MM.1S (cell line): ENCODE results near the gene CDC34.

Source experiments
- DNase-seq: peaks from one replicate; pipeline ENCODE4 v3.0.0-alpha.2; 2015
- H2AFZ ChIP-seq: fragments of 300-600 bp; sonication (generic); 2 replicates; pipeline ENCODE4 v1.6.0; 2016; ENCODE audit warnings: antibody characterized with exemption, low read length
- H3F3A ChIP-seq: fragments of 300-600 bp; sonication (generic); 2 replicates; pipeline ENCODE4 v1.6.1; 2016; ENCODE audit warnings: mild to moderate bottlenecking, antibody characterized with exemption, low read length, moderate library complexity, mixed read lengths; ENCODE audit not compliant: insufficient read depth
- H3K27ac ChIP-seq: fragments of 300-600 bp; sonication (generic); 2 replicates; pipeline ENCODE4 v1.5.1; 2016; ENCODE audit warnings: mild to moderate bottlenecking, low read length
- H3K27me3 ChIP-seq: fragments of 300-600 bp; sonication (generic); replicated peaks from 2 replicates; pipeline ENCODE4 v1.6.0; 2016; ENCODE audit warnings: low read length; ENCODE audit not compliant: insufficient read depth
- H3K36me3 ChIP-seq: fragments of 300-600 bp; sonication (generic); replicated peaks from 2 replicates; pipeline ENCODE4 v1.6.1; 2016; ENCODE audit warnings: mild to moderate bottlenecking, low read length, mixed read lengths; ENCODE audit not compliant: insufficient read depth
- H3K4me1 ChIP-seq: fragments of 300-600 bp; sonication (generic); 2 replicates; pipeline ENCODE4 v1.6.1; 2016; ENCODE audit warnings: low read length, mixed read lengths
- H3K4me2 ChIP-seq: fragments of 300-600 bp; sonication (generic); 2 replicates; pipeline ENCODE4 v1.6.0; 2016; ENCODE audit warnings: low read depth, low read length
- H3K4me3 ChIP-seq: fragments of 300-600 bp; sonication (generic); 2 replicates; pipeline ENCODE4 v1.5.1; 2016; ENCODE audit warnings: low read length, mixed read lengths
- H3K79me2 ChIP-seq: fragments of 300-600 bp; sonication (generic); 2 replicates; pipeline ENCODE4 v1.6.1; 2016; ENCODE audit warnings: mixed run types, low read length, mixed read lengths
- H3K9ac ChIP-seq: fragments of 300-600 bp; sonication (generic); 2 replicates; pipeline ENCODE4 v1.6.1; 2016; ENCODE audit warnings: low read length, mixed read lengths
- H3K9me2 ChIP-seq: fragments of 300-600 bp; sonication (generic); replicated peaks from 2 replicates; pipeline ENCODE4 v1.6.1; 2016; ENCODE audit warnings: mild to moderate bottlenecking, low read length, mixed read lengths; ENCODE audit not compliant: insufficient read depth
- H3K9me3 ChIP-seq: fragments of 300-600 bp; sonication (generic); replicated peaks from 2 replicates; pipeline ENCODE4 v1.6.1; 2016; ENCODE audit warnings: mild to moderate bottlenecking, low read length, mixed read lengths; ENCODE audit not compliant: insufficient read depth
- H4K20me1 ChIP-seq: fragments of 300-600 bp; sonication (generic); 2 replicates; pipeline ENCODE4 v1.6.1; 2016; ENCODE audit warnings: mild to moderate bottlenecking, low read length, moderate library complexity, mixed read lengths; ENCODE audit not compliant: insufficient read depth
- EZH2 ChIP-seq: fragments of 300-600 bp; sonication (generic); optimal IDR thresholded peaks from 2 replicates; pipeline ENCODE3; 2017; ENCODE audit warnings: low read depth, mild to moderate bottlenecking, antibody characterized with exemption, low read length, mixed read lengths
- EZH2phosphoT487 ChIP-seq: fragments of 300-600 bp; sonication (generic); IDR thresholded peaks from 2 replicates; pipeline ENCODE4 v1.6.1; 2018; ENCODE audit warnings: antibody characterized with exemption, low read length
- TF ChIP-seq, protein P1 (sequence below): fragments of 300-600 bp; sonication (generic); IDR thresholded peaks from 2 replicates; pipeline ENCODE4 v1.5.1; 2016; ENCODE audit warnings: antibody characterized with exemption, low read length, mixed read lengths

Gene CDC34

GRCh38 chr19:577439-578392, 46.2 kb downstream of the CDC34 start:
- Histone ChIP-seq H3K4me2 (no peak overlapping the region), H3K4me1 (peaks cover 8% of the 10 kb centered on the region; the same call in 1 of the 2 replicates), H2AFZ (no peak overlapping the region), H3K79me2 (peaks cover 77% of the 10 kb centered on the region), H3K9me3 (no peaks in the 10 kb centered on the region), H3K27me3 (no peaks in the 10 kb centered on the region), H3K27ac (no peak overlapping the region), H4K20me1 (peaks cover 27% of the 10 kb centered on the region), H3K9ac (no peak overlapping the region), H3F3A (no peaks in the 10 kb centered on the region), H3K4me3 (no peak overlapping the region), H3K9me2 (no peaks in the 10 kb centered on the region), H3K36me3 (peaks cover 4% of the 10 kb centered on the region; the same call in 1 of the 2 replicates)
- no peak for DNase-seq
- TF ChIP-seq, protein P1, sequence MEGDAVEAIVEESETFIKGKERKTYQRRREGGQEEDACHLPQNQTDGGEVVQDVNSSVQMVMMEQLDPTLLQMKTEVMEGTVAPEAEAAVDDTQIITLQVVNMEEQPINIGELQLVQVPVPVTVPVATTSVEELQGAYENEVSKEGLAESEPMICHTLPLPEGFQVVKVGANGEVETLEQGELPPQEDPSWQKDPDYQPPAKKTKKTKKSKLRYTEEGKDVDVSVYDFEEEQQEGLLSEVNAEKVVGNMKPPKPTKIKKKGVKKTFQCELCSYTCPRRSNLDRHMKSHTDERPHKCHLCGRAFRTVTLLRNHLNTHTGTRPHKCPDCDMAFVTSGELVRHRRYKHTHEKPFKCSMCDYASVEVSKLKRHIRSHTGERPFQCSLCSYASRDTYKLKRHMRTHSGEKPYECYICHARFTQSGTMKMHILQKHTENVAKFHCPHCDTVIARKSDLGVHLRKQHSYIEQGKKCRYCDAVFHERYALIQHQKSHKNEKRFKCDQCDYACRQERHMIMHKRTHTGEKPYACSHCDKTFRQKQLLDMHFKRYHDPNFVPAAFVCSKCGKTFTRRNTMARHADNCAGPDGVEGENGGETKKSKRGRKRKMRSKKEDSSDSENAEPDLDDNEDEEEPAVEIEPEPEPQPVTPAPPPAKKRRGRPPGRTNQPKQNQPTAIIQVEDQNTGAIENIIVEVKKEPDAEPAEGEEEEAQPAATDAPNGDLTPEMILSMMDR, result no peak
- no peak for TF ChIP-seq EZH2

GRCh38 chr19:579111-579841, 47.7 kb downstream of the CDC34 start:
- Histone ChIP-seq H3K79me2 (peaks cover 62% of the 10 kb centered on the region), H3K9ac (no peak overlapping the region), H3K4me2 (no peak overlapping the region)

DNA sequence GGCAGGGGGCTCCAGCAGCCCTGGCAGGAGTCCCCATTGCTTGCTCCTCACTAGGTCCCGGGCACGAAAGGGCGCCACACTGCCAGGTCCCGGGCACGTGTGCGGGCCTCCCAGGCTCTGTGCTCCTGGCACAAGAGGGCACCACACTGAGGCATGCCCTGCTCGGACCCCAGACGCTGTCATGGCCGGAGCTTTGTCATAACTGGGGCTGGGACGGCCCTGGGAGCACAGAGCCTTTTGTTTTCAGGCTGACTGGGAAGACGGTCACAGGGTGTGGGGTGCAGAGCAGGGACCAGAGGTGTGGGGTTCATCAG, 48.2 kb downstream of the CDC34 start:
- no peaks in the 10 kb centered on the region for H3K9me3 ChIP-seq
- no peaks in the 10 kb centered on the region for H3K9me2 ChIP-seq
- DNase-seq, result no peak
- H2AFZ ChIP-seq, result no peak overlapping the region
- no peaks in the 10 kb centered on the region for H3F3A ChIP-seq
- no peaks in the 10 kb centered on the region for H3K27me3 ChIP-seq
- TF ChIP-seq EZH2phosphoT487 (no peak), EZH2 (no peak)
- TF ChIP-seq, protein P1, result no peak
- H3K79me2 ChIP-seq, result peaks cover 56% of the 10 kb centered on the region
- H3K4me1 ChIP-seq, result no peaks in the 10 kb centered on the region
- H3K4me3 ChIP-seq, result no peak overlapping the region
- no peak overlapping the region for H3K4me2 ChIP-seq
- no peak overlapping the region for H3K27ac ChIP-seq
- H3K36me3 ChIP-seq, result peaks cover 4% of the 10 kb centered on the region; the same call in 1 of the 2 replicates
- H4K20me1 ChIP-seq, result peaks cover 24% of the 10 kb centered on the region
- no peak overlapping the region for H3K9ac ChIP-seq

More at GRCh38 chr19:579111-579841, 47.7 kb downstream of the CDC34 start:
- Histone ChIP-seq H3K36me3 (peaks cover 4% of the 10 kb centered on the region; the same call in 1 of the 2 replicates), H3K27me3 (no peaks in the 10 kb centered on the region), H3K9me2 (no peaks in the 10 kb centered on the region), H2AFZ (no peak overlapping the region), H4K20me1 (peaks cover 27% of the 10 kb centered on the region), H3F3A (no peaks in the 10 kb centered on the region), H3K27ac (no peak overlapping the region), H3K4me1 (0 out of 2 replicates have a peak, but pooled peaks cover 3% of the 10 kb centered on the region), H3K4me3 (no peak overlapping the region), H3K9me3 (no peaks in the 10 kb centered on the region)
- TF ChIP-seq EZH2phosphoT487, result no peak
- TF ChIP-seq EZH2, result no peak
- TF ChIP-seq, protein P1, result no peak
- DNase-seq, result no peak
